Memory B cell (primary cell): Measurements from ENCODE around the gene MTUS2.
A peak's percentile ranks its signal among the peaks of the same experiment; 100 is the strongest.

ENCODE experiments used
- ATAC-seq: fragments of 150-1000 bp; cut with Tn5 transposase; 2 replicates; pipeline ENCODE4 v1.10.0; 2021; ENCODE audit warnings: low read depth, mild to moderate bottlenecking, moderate library complexity
- DNase-seq, 2 donors: peaks; one replicate each; pipeline ENCODE4 v3.0.0; 2022; ENCODE audit warnings: low spot score in 2 of 2
- H3K27ac Mint-ChIP-seq: one replicate; pipeline ENCODE4 v1.8.0; 2022; ENCODE audit warnings: mild to moderate bottlenecking, moderate library complexity, mixed read lengths
- H3K27me3 Mint-ChIP-seq: one replicate; pipeline ENCODE4 v1.8.0; 2022; ENCODE audit warnings: mixed read lengths
- H3K36me3 Mint-ChIP-seq: one replicate; pipeline ENCODE4 v1.8.0; 2022; ENCODE audit warnings: mild to moderate bottlenecking, mixed read lengths
- H3K4me1 Mint-ChIP-seq: one replicate; pipeline ENCODE4 v1.8.0; 2022; ENCODE audit warnings: mixed read lengths
- H3K4me3 Mint-ChIP-seq: one replicate; pipeline ENCODE4 v1.8.0; 2022; ENCODE audit warnings: mild to moderate bottlenecking, moderate library complexity, mixed read lengths
- H3K9me3 Mint-ChIP-seq: one replicate; pipeline ENCODE4 v1.8.0; 2022; ENCODE audit warnings: mixed read lengths

MTUS2 gene

DNA sequence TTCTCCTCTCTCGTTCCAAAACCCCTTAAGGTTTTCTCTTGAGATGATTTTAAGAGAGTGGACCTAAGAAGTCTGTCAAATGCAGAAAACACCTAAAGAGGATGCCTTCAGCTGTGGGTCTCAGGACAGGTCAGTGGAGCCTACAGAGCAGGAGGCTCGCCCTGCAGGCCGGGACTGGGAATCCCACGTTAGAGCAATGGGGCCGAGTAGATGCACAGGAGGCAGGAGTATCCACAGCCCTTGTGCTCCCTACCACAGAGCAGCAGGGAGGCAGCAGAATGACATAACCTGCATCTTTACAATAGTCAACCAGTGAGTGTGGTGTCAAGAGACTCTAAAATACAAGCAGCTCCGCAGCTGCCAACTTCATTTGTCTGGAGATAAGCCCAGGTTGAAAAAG lies 229.4 kb downstream of the MTUS2 start:
- DNase-seq: no peak
- peaks cover 5% of the 10 kb centered on the region for H3K9me3 Mint-ChIP-seq
- no peak overlapping the region for H3K4me3 Mint-ChIP-seq
- H3K27ac Mint-ChIP-seq: no peak overlapping the region
- H3K36me3 Mint-ChIP-seq: no peaks in the 10 kb centered on the region
- H3K27me3 Mint-ChIP-seq: peaks cover 3% of the 10 kb centered on the region
- no peak for ATAC-seq
- H3K4me1 Mint-ChIP-seq: no peaks in the 10 kb centered on the region

DNA sequence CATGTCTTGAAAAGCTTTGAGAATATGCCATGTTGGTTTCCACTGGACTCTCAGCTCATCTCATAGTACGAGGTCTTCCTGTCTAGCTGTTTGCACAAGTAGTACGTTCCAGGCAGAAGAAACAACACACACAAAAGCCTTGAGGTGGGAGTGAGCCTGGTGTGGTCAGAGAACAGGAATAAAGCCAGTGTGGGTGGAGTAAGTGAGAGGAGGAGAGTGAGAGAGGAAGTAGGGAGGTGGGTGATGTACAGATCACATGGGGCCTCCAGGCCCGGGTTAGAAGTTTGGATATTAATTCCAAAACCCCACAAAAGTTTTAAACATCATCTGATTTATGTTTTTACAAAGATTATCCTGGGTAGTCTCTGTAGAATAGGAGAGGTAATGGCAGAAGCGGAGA lies 230.6 kb downstream of the MTUS2 start:
- peaks cover 5% of the 10 kb centered on the region for H3K9me3 Mint-ChIP-seq
- H3K36me3 Mint-ChIP-seq: no peaks in the 10 kb centered on the region
- no peak overlapping the region for H3K4me3 Mint-ChIP-seq
- DNase-seq (no peak), ATAC-seq (no peak)
- H3K4me1 Mint-ChIP-seq: no peaks in the 10 kb centered on the region
- H3K27ac Mint-ChIP-seq: no peak overlapping the region
- H3K27me3 Mint-ChIP-seq: peaks cover 3% of the 10 kb centered on the region

DNA sequence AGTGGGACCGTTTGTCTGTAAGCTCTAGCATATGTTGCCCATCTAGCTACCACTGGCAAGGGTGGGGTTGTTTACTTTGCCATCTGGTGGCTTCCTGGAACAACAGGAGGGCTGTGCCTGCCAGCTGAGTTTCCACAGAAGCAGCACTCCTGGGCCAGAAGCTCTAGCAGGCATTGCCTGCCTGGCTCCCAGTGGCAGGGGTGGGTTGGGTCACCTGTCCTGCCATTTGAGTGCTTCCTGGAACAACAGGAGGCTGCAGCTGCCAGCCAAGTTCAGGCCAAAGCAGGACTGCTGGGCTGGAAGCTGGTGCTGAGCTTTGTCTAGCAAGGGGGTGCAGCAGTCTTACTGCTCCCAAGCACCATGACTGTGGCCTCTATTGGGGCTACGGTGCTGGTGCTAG lies 239.7 kb downstream of the MTUS2 start:
- peaks cover under 1% of the 10 kb centered on the region for H3K4me1 Mint-ChIP-seq
- no peaks in the 10 kb centered on the region for H3K36me3 Mint-ChIP-seq
- ATAC-seq (no peak), DNase-seq (no peak)
- no peak overlapping the region for H3K4me3 Mint-ChIP-seq
- H3K27ac Mint-ChIP-seq: no peak overlapping the region
- H3K27me3 Mint-ChIP-seq: peaks cover under 1% of the 10 kb centered on the region
- peaks cover 11% of the 10 kb centered on the region for H3K9me3 Mint-ChIP-seq

DNA sequence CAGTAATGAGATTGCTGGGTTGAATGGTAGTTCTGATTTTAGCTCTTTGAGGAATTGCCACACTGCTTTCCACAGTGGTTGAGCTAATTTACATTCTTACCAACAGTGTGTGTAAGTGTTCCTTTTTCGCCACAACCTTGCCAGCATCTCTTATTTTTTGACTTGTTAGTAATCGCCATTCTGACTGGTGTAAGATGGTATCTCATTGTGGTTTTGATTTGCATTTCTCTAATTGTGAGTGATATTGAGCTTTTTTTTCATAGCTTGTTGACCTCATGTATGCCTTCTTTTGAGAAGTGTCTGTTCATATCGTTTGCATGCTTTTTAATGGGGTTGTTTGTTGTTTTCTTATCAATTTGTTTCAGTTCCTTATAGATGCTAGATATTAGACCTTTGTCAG lies 245.0 kb downstream of the MTUS2 start:
- Mint-ChIP-seq H3K36me3 (no peaks in the 10 kb centered on the region), H3K9me3 (no peaks in the 10 kb centered on the region), H3K4me1 (peaks cover 6% of the 10 kb centered on the region), H3K27me3 (peaks cover 2% of the 10 kb centered on the region), H3K4me3 (peak overlapping the region; percentile 22), H3K27ac (no peak overlapping the region)
- ATAC-seq: peak; percentile 50
- DNase-seq: no peak

DNA sequence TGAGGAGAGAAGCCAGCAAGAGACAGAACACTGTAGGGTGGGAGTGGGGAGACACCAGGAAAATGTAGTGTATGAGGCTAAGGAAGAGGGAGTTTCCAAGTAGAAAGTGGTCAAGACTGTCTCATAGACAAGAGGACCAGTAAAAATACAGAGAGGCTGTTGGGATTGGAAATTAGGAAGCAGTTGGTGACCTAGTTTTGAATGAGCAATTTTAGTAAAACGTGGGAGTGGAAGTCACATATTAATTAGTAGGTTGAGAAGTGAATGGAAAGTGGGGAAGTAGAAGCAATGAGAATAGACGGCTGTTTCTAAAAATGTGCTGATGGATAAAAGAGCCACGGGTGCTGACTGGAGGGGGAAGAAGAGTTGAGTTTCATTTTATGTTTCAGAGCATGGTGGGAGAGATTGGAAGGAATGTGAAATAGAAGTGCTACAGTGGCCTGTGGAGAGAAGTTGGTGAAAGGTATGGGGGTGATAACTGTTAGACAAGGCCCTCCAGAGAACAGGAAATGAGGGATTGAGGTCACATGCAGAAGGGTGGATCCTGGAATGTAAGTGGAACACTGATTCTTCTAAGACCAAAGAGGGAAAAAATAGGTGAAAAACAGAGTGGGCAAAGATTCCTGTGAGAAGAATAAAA lies 247.3 kb downstream of the MTUS2 start:
- Mint-ChIP-seq H3K27ac (no peak overlapping the region), H3K27me3 (peaks cover 2% of the 10 kb centered on the region), H3K9me3 (no peaks in the 10 kb centered on the region), H3K4me3 (no peak overlapping the region), H3K4me1 (peaks cover 6% of the 10 kb centered on the region), H3K36me3 (no peaks in the 10 kb centered on the region)
- no peak for ATAC-seq
- no peak for DNase-seq

DNA sequence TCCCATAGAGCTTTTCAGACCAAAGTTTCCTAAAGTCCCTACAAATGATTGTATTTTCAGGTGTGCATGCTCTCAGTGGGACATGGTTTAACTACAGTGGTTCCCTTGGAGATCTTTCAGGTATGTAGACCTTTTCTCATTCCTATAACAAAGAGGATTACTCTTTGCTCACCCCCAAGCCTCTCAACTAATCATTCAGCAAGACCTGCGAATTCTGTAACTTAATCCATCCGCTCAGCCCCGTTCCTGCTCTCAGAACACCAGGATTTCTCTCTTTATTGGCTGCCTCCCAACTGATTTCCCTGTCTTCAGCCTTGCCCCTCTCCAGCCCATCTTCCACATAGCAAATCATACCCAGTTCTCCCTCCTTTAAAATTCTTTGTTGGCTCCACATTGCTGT lies 253.6 kb downstream of the MTUS2 start:
- Mint-ChIP-seq H3K27me3 (peaks cover 7% of the 10 kb centered on the region), H3K4me3 (no peak overlapping the region), H3K4me1 (no peaks in the 10 kb centered on the region), H3K36me3 (no peaks in the 10 kb centered on the region), H3K27ac (no peak overlapping the region), H3K9me3 (no peaks in the 10 kb centered on the region)
- DNase-seq: no peak
- no peak for ATAC-seq

DNA sequence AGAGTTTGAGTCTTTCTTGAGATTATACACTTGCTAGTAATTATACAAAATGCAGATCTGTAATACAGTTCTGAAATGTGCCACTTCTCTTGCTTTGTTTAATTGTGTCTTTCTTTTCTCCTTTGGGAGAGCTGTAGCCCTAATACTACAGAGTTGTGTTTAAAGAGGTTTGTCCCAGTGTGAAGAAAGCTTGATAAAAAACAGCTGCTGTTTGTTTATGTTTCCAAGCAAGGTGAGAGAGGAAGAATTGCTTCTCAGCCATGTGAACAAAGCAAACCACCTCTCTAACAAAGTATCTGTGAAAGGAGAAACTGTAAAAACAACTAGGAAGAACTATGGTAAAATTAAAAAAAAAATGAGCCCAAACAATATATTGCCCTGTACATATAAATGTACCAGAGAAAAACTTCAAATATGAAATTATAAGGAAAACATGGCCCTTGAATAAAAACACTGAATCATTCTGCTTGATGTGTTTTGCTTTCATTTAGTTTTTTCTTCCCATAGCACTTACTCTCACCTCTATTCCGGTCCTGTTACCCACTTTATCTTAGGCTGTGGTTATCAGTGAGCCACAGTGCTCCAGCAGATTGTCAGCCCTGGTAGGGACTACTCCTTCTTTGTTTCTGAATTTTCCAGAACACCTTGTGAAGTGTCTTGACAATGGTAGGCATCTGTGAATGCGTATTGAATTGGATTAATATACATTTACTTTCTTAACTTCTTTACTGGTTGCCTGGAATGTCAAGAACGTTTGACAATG lies 257.1 kb downstream of the MTUS2 start:
- Mint-ChIP-seq H3K27me3 (peaks cover 7% of the 10 kb centered on the region), H3K4me1 (peaks cover 9% of the 10 kb centered on the region), H3K9me3 (peaks cover 1% of the 10 kb centered on the region), H3K4me3 (no peak overlapping the region), H3K27ac (no peak overlapping the region), H3K36me3 (peaks cover 1% of the 10 kb centered on the region)
- DNase-seq: no peak
- no peak for ATAC-seq

DNA sequence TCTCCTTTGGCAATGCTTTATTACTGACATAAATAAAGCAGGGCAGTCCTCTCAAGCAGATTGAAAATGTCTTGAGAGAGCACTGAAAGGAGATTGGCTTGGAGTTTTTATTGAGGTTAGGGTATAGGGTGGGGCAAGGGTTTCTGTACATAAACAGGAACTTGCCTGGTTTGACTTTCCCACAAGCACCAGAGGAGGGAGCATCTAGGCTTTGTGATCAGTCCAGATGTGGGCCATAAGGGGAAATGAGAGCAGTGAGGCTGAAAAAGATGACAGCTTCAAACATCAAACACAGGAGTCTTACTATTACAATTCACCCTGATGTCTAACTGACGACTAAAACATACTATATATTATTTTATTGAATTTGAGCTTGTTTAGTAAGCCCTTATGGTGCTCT lies 260.9 kb downstream of the MTUS2 start:
- peaks cover 1% of the 10 kb centered on the region for H3K9me3 Mint-ChIP-seq
- ATAC-seq (peak; percentile 98), DNase-seq (peak in 1 of 2 donors; percentile 59)
- H3K27ac Mint-ChIP-seq: peak overlapping the region; percentile 43
- no peak overlapping the region for H3K4me3 Mint-ChIP-seq
- peaks cover 11% of the 10 kb centered on the region for H3K4me1 Mint-ChIP-seq
- peaks cover 1% of the 10 kb centered on the region for H3K36me3 Mint-ChIP-seq
- H3K27me3 Mint-ChIP-seq: no peaks in the 10 kb centered on the region

DNA sequence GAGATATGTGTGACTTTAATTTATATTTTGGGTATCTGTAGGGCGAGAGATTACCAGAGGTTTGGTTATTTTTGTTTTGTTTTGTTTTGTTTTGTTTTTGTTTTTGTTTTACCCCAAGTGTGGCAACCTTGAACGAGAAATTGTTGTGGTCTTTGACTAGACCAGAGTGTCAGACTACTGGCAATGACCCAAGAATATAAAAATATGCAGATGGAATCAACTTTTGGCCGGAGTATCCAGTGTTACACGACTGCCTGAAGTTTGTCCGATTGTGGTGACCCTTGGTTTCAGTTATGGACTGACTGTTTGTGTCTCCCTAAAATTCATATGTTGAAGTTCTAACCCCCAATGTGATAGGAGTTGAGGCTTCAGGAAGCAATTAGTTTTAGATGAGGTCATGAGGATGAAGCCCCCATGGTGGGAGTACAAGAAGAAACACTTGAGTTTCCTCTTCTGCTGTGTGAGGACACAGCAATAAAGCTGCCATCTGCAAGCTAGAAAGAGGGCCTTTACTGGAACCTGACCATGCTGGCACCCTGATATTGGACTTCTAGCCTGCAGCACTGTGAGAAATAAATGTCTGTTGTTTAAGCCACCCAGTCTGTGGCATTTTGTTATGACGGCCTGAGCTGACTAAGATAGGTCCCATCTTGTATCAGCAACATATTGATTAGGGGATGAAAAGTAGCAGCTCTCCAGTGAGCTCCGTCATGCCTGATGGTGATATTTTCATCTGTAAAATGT lies 261.7 kb downstream of the MTUS2 start:
- Mint-ChIP-seq H3K4me1 (peaks cover 11% of the 10 kb centered on the region), H3K36me3 (peaks cover 1% of the 10 kb centered on the region), H3K9me3 (peaks cover 1% of the 10 kb centered on the region), H3K27ac (peak overlapping the region; percentile 43), H3K27me3 (no peaks in the 10 kb centered on the region), H3K4me3 (no peak overlapping the region)
- no peak for DNase-seq
- no peak for ATAC-seq

DNA sequence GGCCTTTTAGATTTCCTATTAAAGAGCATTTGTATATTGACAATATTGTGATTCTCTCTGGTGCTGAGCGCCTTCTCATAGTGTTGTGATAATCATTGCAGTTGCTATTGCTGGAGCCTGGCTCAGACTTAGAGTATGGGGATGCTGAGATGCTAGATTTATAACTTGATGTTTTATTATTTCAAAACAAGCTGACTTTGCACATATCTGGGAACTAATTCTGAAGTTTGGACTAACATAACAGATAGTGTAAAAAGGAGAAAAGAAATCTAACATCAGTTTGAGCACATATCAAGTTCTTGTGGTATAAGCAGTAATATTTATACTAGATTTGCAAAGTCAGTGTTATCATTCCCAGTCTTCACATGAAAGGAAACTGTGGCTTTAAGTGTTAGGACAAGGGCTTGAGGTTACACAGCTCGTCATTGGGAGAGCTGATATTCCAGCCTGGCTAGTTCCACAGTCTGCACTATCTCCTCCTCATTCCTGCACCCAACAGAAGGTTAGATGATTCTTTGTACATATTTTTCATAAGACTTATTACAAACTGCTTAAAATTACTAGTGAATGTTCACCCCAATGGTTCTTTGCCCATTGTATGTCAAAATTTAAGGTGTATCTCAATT lies 279.8 kb downstream of the MTUS2 start:
- Mint-ChIP-seq H3K27me3 (peaks cover 7% of the 10 kb centered on the region), H3K36me3 (no peaks in the 10 kb centered on the region), H3K9me3 (peaks cover 3% of the 10 kb centered on the region), H3K27ac (no peak overlapping the region), H3K4me1 (no peaks in the 10 kb centered on the region), H3K4me3 (no peak overlapping the region)
- DNase-seq (no peak), ATAC-seq (no peak)

DNA sequence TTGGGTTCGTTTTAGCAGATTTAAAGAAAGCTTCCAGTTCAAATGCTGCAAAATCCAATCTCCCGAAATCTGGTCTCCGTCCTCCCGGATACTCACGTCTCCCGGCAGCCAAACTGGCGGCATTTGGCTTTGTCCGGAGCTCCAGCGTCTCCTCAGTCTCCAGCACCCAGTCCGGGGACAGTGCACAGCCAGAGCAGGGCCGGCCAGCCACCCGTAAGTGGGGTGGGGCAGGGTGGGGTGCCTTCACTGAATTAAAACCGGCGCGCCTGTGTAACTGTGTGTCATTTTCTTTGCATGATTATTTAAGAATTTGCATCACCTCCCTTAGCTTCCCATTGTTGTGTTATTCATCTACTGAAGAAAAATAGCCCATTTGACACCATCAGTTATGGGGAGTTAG lies 280.6 kb downstream of the MTUS2 start:
- Mint-ChIP-seq H3K27ac (no peak overlapping the region), H3K27me3 (peaks cover 10% of the 10 kb centered on the region), H3K36me3 (no peaks in the 10 kb centered on the region), H3K4me3 (no peak overlapping the region), H3K4me1 (no peaks in the 10 kb centered on the region), H3K9me3 (peaks cover 3% of the 10 kb centered on the region)
- no peak for DNase-seq
- no peak for ATAC-seq

DNA sequence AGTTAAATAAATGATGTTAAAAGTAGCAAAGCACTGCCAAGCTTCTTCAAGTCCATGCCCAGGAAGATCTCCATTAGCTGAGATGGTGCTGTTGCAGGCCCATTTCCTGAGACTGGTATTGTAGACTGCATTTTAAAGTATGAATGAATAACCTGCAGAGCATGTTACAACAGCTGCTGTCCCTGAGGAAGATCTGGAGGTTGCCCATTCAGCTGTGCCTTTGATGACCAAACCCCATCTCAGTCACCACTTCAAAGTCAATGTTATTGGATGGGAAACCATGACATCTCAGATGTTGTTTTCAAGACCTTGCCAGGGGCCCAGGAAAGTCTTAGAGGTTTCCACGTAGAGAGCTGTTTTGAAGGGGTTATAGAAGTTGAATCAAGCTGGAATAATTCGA lies 281.3 kb downstream of the MTUS2 start:
- ATAC-seq (no peak), DNase-seq (no peak)
- Mint-ChIP-seq H3K4me1 (no peaks in the 10 kb centered on the region), H3K4me3 (no peak overlapping the region), H3K9me3 (no peaks in the 10 kb centered on the region), H3K36me3 (no peaks in the 10 kb centered on the region), H3K27ac (no peak overlapping the region), H3K27me3 (peaks cover 13% of the 10 kb centered on the region)

DNA sequence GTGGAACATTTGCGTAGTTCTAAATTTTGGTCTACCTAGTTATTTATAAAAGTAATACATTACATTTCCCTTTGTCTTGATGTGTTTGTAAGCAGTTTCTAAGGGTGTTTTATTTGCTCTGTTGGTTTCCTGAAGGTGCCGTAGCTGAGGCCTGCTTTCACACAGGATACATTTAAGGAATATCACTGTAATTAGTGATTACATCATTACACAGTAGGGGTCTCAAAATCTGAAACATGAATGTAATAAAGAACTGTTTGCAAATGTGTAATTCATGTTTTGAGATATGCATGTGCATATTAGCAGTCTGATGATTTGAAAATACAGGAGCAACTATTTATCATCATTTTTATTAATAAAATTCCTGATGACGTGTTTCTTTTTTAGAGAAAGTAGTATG lies 281.8 kb downstream of the MTUS2 start:
- Mint-ChIP-seq H3K4me1 (no peaks in the 10 kb centered on the region), H3K9me3 (no peaks in the 10 kb centered on the region), H3K27me3 (peaks cover 13% of the 10 kb centered on the region), H3K36me3 (no peaks in the 10 kb centered on the region), H3K4me3 (no peak overlapping the region), H3K27ac (no peak overlapping the region)
- ATAC-seq (no peak), DNase-seq (no peak)
